Measurements from ENCODE around the gene ARHGAP21. TPM values are rescaled to one million over a fixed set of nuclear protein-coding genes. Genes with fewer than 3 reads are reported as not detected.
"Not testable (repeated sequence)": the region's sequence is repeated elsewhere in the genome, so short reads cannot be mapped to it uniquely, and the experiment has no call there.

Gene ARHGAP21
- total RNA-seq = 26.7 TPM

DNA sequence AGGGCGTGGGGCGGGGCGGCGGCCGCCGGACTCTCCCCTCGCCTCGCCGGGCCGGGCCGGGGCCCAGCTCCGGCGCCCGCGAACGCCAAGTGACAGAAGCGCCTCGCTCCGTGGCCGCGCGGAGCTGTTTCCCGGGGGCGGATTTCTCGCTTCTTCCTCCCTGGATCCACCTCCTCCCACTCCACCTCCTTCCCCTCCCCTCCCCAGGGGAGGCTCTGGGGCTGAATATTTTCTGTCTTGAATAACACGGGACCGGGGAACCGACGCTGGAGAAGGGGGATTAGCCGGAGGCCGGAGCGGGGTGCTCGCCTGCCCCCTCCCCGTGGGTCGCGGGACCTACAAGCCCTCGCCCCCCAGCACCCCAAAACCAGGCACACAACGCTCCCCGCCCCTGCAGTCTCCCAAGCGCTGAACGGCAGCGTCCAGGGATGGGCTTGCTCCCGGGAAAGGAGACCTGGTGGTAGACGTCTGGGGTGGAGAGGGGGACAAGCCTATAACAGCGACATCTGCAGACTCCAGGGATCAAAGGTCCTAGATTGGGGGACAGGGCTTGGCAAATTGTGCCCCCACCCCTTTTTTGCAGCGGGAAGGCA, at the start of gene ARHGAP21:
TSS of gene ARHGAP21 (minus strand) at position 100 of the 593 bp plus-strand sequence. CDS start 1,988 bp downstream, outside the sequence.
- DNase-seq (ENCODE audit: low spot score) (peak; percentile 81), ATAC-seq (peak; percentile 59)

DNA sequence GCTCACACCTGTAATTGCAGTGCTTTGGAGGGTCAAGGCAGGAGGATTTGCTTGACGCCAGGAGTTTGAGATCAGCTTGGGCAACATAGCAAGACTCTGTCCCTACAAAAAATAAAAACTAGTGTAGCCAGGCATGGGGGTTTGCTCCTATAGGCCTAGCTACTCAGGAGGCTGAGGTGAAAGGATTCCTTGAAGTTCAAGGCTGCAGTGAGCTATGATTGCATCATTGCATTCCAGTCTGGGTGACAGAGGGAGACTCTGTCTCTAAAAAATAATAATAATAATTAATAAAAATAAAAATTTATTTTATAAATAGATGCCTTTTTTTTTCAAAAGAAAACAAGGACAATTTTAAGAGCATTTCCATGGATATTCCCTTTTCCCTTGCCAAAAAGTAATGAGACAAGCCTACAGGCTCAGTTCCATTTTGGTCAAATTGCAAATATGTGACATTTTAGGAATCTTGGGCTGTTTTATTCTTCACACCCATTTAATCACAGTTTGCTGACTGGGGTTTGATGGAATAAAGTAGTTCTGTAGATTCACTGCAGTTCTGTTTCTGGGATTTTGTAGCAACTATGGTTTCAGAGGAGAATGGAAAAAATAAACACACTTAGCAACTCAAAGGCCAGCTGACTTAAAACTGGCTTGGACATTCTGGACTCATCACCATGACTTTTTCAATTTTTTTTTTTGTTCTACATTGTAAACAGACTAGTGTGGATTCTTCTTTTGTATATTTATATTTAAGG, 48.4 kb upstream of the ARHGAP21 start:
- no peak for DNase-seq (ENCODE audit: low spot score)
- ATAC-seq = no peak

DNA sequence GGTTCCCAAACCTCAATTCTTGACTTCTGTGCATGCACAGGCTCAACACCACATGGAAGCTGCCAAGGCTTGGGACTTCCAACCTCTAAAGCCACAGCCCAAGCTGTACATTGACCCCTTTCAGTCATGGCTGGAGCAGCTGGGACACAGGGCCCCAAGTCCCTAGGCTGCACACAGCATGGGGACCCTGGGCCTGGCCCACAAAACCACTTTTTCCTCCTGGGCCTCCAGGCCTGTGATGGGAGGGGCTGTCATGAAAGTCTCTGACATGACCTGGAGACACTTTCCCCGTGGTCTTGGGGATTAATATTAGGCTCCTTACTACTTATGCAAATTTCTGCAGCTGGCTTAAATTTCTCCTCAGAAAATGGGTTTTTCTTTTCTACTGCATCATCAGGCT, 41.3 kb upstream of the ARHGAP21 start:
- DNase-seq (ENCODE audit: low spot score); ATAC-seq: not testable (repeated sequence)

- no peak for ATAC-seq
- no peak for DNase-seq (ENCODE audit: low spot score)
These were observed 39.4 kb upstream of the ARHGAP21 start for GRCh38 chr10:24762966-24763623.

DNA sequence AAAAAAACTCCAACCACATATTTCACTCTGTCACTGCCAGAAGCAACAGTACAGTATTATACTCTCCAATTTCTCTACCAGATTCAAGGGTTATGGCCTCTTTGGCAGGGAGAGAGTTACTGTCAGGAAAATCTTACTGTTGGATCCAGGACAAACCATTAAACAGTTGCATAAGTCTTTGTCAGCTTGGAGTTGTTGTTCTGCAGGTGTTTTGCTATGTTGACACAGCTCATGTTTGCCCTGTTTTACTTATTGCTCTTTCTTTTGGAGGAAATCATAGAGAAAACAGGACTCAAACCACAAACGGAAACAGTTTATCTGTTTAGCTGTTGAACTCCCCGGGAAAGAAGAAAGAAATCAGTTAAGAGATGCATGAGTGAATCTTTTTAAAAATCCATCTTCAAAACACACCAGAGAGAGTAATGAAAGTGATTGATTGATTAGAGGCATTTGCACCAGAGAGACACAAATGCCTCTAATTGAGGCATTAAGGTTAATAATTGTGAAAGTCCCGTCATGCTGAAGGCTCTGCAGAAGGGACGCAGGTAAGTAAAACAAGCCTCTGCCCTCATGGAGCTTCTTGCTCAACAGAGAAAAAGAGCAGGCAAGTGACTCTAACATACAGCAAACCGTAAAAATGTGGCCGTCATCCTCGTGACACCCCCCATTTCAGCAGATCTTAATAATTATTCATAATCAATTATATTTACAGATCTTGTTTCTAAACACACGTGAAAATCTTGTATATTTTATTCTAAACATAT, 38.7 kb upstream of the ARHGAP21 start:
- DNase-seq (ENCODE audit: low spot score) (no peak), ATAC-seq (peak; percentile 79)

DNA sequence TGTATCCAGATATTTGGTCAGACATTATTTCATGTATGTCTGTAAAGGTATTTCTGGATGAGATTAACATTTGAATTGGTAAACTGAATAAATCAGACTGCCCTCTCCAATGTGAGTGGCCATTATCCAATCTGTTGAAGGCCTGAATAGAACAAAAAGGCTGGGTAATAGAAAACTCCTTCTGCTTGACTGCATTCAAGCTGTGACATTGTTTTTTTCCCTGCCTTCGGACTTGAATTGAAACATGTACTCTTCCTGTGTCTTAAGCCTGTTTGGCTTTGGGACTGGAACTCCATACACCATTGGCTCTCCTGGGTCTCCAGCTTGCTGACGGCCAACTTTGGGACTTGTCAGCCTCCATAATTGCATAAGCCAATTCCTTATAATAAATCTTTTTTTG, 36.0 kb upstream of the ARHGAP21 start:
- no peak for DNase-seq (ENCODE audit: low spot score)
- no peak for ATAC-seq

DNA sequence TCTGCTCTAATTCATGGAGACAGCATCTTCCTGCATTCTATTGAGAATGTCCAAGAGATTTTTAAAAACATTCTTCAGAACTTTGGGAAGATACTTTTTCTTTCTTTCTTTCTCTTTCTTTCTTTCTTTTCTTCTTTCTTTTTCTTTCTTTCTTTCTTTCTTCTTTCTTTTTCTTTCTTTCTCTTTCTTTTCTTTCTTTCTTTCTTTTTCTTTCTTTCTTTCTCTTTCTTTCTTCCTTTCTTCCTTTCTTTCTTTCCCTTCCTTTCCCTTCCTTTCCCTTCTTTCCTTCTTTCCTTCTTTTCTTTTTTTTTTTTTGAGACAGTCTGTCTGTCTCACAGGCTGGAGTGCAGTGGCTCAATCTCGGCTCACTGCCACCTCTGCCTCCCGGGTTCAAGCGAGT, 34.6 kb upstream of the ARHGAP21 start:
- ATAC-seq; DNase-seq (ENCODE audit: low spot score): not testable (repeated sequence)

- ATAC-seq = no peak
These were observed 32.6 kb upstream of the ARHGAP21 start for GRCh38 chr10:24756283-24756682.

DNA sequence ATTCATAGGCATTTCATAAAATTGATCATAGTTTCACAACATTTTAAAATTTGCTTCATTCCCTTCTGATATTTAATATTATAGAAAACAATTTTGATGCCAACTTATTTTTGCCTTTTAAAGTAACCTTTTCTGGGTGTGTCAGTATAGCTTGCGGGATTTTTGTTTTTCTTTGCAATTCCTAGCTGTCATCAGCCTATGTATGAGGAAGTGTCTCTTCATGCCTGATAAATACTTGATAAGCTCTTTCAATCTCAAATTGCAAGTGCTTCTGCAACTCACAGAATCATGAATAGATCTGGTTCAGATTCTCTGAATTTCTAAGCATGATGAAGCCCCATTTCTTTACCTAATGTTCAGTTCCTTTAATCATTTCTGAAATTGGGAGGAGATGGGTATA, 28.0 kb upstream of the ARHGAP21 start:
- no peak for DNase-seq (ENCODE audit: low spot score)
- no peak for ATAC-seq

More at GRCh38 chr10:24756283-24756682, 32.6 kb upstream of the ARHGAP21 start:
- no peak for DNase-seq (ENCODE audit: low spot score)

- no peak for ATAC-seq
These were observed 27.0 kb upstream of the ARHGAP21 start for GRCh38 chr10:24750695-24751094.

DNA sequence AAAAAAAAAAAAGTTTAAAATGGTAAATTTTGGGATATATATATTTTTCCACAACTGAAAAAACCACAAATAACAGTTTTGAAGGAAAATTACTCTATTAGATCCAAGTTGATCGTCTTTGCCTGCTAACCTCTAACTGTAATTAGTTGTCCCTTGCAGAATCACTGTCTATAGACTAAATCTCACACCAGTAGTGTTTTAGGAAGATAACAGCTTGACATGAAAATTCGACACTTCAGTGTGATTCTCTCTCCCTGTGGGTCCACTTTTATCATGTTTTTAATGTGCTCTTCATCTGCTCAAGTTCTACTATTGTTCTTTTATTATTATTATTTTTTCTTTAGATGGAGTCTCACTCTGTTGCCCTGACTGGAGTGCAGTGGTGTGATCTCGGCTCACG, 24.5 kb upstream of the ARHGAP21 start:
- ATAC-seq = no peak

More at GRCh38 chr10:24750695-24751094, 27.0 kb upstream of the ARHGAP21 start:
- no peak for DNase-seq (ENCODE audit: low spot score)

GRCh38 chr10:24744946-24745345, 21.3 kb upstream of the ARHGAP21 start:
- DNase-seq (ENCODE audit: low spot score) (no peak), ATAC-seq (no peak)

More for the DNA sequence above, 24.5 kb upstream of the ARHGAP21 start:
- no peak for DNase-seq (ENCODE audit: low spot score)

DNA sequence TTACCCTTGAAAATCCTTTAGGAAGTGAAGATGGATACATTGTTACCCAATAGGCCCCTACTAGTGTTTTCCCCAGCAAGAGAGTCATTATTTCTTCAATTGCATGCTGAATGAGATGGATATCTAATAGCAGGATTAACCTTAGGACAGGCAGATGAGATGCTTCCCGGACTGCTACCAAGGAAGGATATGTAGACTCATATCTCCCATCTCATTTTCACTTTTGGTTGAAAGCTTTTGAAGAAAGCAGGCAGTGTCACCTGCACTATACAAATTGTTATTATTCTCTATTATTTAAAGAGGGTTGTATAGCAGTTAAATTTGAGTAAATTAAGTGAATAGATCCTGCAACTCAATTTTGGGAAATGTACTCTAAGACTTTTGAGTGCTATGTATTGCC, 17.0 kb upstream of the ARHGAP21 start:
- DNase-seq (ENCODE audit: low spot score) = no peak
- ATAC-seq = no peak

- DNase-seq (ENCODE audit: low spot score) (no peak), ATAC-seq (no peak)
These were observed 13.3 kb upstream of the ARHGAP21 start for GRCh38 chr10:24737001-24737400.

DNA sequence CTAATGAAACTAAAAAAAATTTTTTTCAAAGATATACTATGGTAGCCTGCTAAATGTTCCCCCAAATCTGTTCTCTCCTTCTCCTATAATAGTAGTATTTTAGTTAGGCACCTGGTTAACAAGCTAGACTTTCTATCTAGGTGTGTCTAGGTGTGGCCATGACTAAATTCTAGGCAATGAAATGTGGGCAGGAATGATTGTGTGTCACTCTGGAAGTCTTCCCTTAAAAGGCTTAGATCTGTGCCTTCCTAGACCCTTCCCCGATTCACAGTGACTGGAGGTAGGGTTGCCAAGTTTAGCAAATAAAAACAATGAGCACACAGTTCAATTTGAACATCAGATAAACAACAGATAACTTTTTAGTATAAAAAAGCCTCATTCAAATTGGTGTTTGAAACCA, 8.3 kb upstream of the ARHGAP21 start:
- no peak for DNase-seq (ENCODE audit: low spot score)
- no peak for ATAC-seq

- no peak for DNase-seq (ENCODE audit: low spot score)
- ATAC-seq = no peak
These were observed 7.1 kb upstream of the ARHGAP21 start for GRCh38 chr10:24730811-24731210.

- no peak for ATAC-seq
- DNase-seq (ENCODE audit: low spot score) = no peak
These were observed 4.1 kb upstream of the ARHGAP21 start for GRCh38 chr10:24727786-24728185.

DNA sequence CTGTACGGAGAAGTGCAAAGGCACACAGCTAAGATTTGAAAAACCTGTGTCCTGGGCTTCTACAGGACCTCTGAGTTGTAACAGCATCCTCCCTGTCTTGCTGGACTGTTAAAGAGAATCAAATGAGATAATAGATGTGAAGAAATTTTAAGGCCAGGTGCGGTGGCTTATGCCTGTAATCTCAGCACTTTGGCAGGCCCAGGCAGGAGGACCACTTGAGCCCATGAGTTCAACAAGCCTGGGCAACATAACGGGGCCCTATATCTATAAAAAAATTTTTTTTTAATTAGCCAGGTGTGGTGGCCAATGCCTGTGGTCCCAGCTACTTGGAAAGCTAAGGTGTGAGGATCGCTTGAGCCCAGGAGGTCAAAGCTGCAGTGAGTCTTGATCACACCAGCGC, 2.9 kb upstream of the ARHGAP21 start:
- no peak for DNase-seq (ENCODE audit: low spot score)

GRCh38 chr10:24726029-24726428, 2.3 kb upstream of the ARHGAP21 start:
- not testable (repeated sequence) for DNase-seq (ENCODE audit: low spot score); ATAC-seq

More for the DNA sequence above, 2.9 kb upstream of the ARHGAP21 start:
- ATAC-seq = no peak

- ATAC-seq = peak; percentile 85
- peak; percentile 98 for DNase-seq (ENCODE audit: low spot score)
These were observed 918 bp upstream of the ARHGAP21 start for GRCh38 chr10:24724381-24725228.

Measured in left lobe of liver (tissue), 2 donors.